GM12874 (cell line): ENCODE measurements around the gene IL15RA.

Experiments used
- TF ChIP-seq, protein P1 (sequence below): IDR thresholded peaks from 2 replicates; pipeline ENCODE4 v1.5.1; 2011; ENCODE audit warnings: low read depth, mild to moderate bottlenecking, control low read depth, low read length, moderate library complexity; ENCODE audit not compliant: insufficient read depth

IL15RA gene

DNA sequence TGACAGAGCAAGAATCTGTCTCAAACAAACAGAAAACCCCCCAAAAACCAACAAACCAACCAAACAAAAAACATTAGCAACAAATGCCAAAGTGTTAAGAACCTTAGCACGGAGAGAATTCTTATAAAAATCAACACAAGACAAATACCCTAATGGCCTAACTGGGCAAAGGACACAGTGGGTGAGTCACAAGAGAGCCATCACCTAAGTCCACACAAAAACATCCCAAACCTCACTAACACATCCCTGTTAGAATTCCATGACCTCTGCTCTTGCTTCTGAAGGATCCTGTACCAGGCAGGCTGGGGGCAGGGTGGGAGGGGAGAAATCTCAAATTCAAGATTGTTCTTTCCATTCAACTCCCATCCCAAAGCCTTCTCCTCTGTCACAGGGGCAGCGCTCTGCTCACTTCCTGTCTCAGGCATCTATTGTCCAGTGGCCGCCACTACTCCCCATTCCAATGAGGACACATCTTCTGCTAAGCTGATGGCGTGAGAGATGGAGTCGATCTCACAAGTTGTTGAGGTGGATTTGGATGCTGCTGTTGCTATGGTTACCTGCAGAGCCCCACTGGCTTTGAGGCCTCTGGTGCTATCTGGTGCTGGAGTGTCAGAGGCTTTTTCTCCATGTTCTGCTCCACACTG is 9.2 kb downstream of the IL15RA start:
- TF ChIP-seq, protein P1, sequence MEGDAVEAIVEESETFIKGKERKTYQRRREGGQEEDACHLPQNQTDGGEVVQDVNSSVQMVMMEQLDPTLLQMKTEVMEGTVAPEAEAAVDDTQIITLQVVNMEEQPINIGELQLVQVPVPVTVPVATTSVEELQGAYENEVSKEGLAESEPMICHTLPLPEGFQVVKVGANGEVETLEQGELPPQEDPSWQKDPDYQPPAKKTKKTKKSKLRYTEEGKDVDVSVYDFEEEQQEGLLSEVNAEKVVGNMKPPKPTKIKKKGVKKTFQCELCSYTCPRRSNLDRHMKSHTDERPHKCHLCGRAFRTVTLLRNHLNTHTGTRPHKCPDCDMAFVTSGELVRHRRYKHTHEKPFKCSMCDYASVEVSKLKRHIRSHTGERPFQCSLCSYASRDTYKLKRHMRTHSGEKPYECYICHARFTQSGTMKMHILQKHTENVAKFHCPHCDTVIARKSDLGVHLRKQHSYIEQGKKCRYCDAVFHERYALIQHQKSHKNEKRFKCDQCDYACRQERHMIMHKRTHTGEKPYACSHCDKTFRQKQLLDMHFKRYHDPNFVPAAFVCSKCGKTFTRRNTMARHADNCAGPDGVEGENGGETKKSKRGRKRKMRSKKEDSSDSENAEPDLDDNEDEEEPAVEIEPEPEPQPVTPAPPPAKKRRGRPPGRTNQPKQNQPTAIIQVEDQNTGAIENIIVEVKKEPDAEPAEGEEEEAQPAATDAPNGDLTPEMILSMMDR: no peak

DNA sequence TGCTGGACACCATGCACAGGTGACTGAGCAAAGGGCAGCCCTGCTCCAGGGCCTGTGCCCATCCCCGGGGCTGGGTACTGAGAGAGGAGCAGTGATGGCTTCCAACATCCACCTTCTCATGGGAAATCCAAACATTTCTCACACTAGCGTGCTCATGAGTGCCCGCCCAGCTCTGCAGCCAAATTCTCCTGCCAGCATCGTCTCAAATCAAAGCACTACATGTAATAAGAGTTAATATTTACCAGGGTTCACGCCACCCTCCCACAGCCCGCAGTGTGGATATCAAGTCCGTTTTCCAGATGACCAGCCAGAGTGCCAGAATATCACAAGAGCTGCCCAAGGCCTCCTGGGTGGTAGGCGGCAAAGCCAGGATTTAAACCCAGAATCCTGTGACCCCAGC is 12.1 kb downstream of the IL15RA start:
- TF ChIP-seq, protein P1: no peak

DNA sequence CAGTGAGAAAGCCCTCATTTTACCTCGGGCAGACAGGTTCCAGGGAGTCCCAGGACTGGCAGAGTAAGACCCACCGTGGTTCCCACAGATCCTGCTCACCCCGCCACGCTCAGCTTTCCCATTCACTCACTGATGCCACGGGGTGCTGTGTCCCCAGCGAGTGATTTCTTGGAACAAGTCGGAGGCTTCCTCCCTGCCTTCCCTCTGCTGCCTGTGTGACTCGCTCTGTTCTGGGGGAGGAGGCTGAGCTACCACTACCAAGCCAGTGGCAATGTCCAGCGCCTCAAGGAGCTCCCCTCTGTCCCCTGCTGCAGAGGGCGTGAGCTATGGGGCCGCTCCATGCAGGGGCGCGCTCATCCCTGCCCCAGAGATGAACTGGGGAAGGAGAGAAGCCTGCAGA is 12.6 kb downstream of the IL15RA start:
- TF ChIP-seq, protein P1: no peak

DNA sequence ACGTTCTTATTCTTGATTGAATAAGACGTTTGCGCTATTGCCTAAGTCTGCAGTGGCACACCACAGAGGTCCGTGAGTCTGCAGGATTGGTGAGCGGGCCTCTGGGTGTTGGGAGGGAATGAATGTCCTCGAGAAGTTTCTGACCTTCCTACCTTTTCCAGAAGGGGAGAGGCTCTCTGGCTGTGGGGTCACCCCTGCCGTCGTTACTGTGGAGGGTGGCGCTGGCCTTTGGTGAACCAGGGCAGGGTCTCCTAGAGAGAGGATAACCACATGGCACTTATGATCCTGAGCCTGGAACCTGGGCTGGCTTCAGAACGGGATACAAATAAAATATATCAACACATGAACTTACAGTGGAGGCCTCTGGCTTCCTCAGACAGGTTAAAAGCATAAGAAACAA is 13.8 kb downstream of the IL15RA start:
- TF ChIP-seq, protein P1: no peak

DNA sequence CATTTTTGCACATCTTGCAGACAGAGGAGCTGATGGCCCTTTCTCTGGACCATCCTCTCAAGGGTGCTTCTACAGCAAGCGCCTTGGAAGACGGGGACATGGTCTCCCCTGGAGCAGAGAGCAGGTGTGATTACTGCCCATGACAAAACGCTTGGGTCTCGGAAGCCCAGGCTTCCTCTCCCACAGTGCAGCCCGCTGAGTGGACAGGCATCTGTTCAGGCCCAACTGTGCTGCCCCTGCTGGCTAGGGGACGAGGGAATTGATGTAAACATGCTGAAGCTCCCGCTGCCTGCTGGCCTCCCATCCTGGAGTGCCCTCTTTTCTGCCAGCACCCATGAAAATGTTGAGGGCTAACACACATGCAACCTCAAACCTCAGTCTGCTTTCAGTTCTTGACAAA is 14.3 kb downstream of the IL15RA start:
- TF ChIP-seq, protein P1: no peak

DNA sequence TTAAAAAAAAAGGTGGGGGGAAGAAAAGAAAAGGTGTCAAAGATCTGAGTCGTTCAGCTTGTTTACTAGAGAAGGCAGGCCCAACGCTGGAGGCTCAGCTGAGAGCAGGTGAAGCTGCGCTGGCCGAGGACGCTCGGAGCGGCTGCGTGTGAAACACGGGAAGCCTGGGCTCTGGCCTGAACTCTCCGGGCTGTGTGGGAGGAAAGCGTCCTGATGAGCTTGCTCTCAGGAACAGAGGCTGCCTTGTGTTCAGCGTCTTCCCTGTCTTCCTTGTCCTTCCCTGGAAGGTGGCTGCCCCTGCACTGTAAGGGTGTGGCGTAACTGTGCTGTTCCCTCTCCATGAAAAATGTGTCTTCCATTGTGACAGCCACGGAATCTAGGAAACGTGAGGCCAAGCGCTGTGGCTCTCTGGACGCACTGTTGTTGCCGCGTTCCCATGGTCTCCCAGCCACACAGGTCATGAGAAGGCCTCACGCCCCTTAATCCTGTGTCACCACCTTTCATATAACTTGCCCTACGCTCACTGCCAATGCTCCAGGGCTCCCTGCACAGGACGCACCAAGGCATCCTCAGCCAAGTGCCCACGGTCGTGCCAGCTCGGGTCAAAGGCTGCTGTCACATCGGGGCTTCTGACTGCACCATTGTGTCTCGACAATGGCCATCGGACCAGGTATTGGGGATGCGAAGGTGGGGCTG is 15.8 kb downstream of the IL15RA start:
- TF ChIP-seq, protein P1: no peak

DNA sequence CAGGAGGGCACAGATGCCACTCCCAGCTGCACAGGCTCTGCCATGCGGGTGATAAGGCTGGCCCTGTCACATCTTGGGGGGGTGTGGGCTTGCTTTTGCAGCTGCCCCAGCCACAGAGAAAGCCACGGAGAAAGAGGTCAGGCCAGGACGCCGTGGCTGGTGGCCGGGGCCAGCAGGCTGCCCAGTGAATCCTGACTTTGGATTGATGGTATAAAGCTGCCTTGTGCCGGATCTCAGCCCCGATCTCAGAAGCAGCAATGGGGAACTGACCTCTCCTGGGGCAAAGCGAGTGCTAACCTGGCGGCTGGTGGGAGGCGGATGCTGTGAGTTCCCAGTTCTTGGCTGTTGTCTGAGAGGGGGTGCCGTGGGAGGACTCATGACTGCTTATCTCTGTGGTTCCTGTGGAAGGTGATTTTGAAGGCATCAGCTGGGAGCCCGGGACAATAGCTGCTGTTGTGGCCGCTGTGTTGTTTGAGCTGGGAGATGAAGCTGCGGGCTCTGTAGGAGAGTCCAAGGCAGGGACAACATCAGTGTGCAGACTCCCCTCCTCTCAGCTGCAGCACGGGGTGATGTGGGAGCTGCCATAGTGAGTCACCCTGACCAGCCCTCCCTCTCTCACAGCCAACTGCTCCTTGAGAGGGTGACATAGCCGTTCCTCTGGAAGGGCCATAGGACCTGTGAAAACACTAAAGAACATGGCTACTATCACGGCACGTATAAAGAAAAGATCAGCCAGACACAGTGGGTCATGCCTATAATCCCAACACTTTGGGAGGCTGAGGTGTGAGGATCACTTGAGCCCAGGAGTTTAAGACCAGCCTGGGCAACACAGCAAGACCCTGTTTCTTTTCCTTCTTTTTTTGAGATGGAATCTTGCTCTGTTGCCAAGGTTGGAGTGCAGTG is 17.0 kb downstream of the IL15RA start:
- TF ChIP-seq, protein P1: no peak
